Liver (tissue), 9 donors: ENCODE results near the gene ATRX. TPM values are rescaled to one million over a fixed set of nuclear protein-coding genes. Genes with fewer than 3 reads are reported as not detected.

Source experiments
- DNase-seq: peaks from one replicate; pipeline ENCODE4 v3.0.0-alpha.2; 2017; ENCODE audit warnings: low spot score
- H3K27ac ChIP-seq, 2 donors: one replicate each; pipeline ENCODE4 v1.7.0; 2013; ENCODE audit warnings: inconsistent platforms in 2 of 2, low read length in 2 of 2, control low read depth in 1 of 2, low read depth in 1 of 2, mild to moderate bottlenecking in 1 of 2
- H3K27me3 ChIP-seq, 4 donors: one replicate each; pipeline versions ENCODE4 v1.6.1 to v1.7.0; 2013; ENCODE audit warnings: low read length in 3 of 4, inconsistent platforms in 1 of 4, mild to moderate bottlenecking in 1 of 4, moderate library complexity in 1 of 4; ENCODE audit not compliant: control insufficient read depth in 4 of 4, insufficient read depth in 4 of 4
- H3K36me3 ChIP-seq, 4 donors: one replicate each; pipeline versions ENCODE4 v1.6.1 to v1.7.0; 2013; ENCODE audit warnings: low read length in 3 of 4, mild to moderate bottlenecking in 3 of 4, low read depth in 1 of 4, moderate library complexity in 1 of 4; ENCODE audit not compliant: control insufficient read depth in 4 of 4, insufficient read depth in 3 of 4
- H3K4me1 ChIP-seq, 4 donors: one replicate each; pipeline versions ENCODE4 v1.6.1 to v1.7.0; 2013; ENCODE audit warnings: low read length in 3 of 4, mild to moderate bottlenecking in 3 of 4, moderate library complexity in 1 of 4; ENCODE audit not compliant: control insufficient read depth in 4 of 4, insufficient read depth in 4 of 4
- H3K4me3 ChIP-seq, 3 donors: one replicate each; pipeline versions ENCODE4 v1.6.1 to v1.7.0; 2013; ENCODE audit warnings: low read length in 3 of 3, control low read depth in 1 of 3, low read depth in 1 of 3, mild to moderate bottlenecking in 1 of 3
- H3K9ac ChIP-seq, 2 donors: one replicate each; pipeline ENCODE4 v1.7.0; 2013; ENCODE audit warnings: low read length in 2 of 2, mild to moderate bottlenecking in 2 of 2, moderate library complexity in 2 of 2, control low read depth in 1 of 2, low read depth in 1 of 2
- H3K9me3 ChIP-seq, 4 donors: one replicate each; pipeline versions ENCODE4 v1.6.1 to v1.7.0; 2013; ENCODE audit warnings: low read length in 3 of 4; ENCODE audit not compliant: control insufficient read depth in 4 of 4
- EGR1 ChIP-seq, 2 donors: IDR thresholded peaks; 2 replicates each; pipeline ENCODE4 v1.6.1; 2016 to 2018; ENCODE audit warnings: antibody characterized with exemption in 2 of 2, low read depth in 2 of 2
- FOXA1 ChIP-seq: IDR thresholded peaks from 2 replicates; pipeline ENCODE4 v1.6.1; 2016; ENCODE audit warnings: antibody characterized with exemption
- GABPA ChIP-seq, 2 donors: IDR thresholded peaks in 1 of 2; conservative IDR thresholded peaks in 1 of 2; 2 replicates each; pipeline ENCODE4 v1.6.1; 2016; ENCODE audit warnings: antibody characterized with exemption in 2 of 2, mild to moderate bottlenecking in 1 of 2, moderate library complexity in 1 of 2
- HNF4A ChIP-seq, 2 donors: conservative IDR thresholded peaks; 2 replicates each; pipeline ENCODE4 v1.6.1; 2016; ENCODE audit warnings: antibody characterized with exemption in 2 of 2, mild to moderate bottlenecking in 2 of 2
- HNF4G ChIP-seq: IDR thresholded peaks from 2 replicates; pipeline ENCODE4 v1.6.1; 2016; ENCODE audit warnings: antibody characterized with exemption
- JUND ChIP-seq, 2 donors: IDR thresholded peaks; 2 replicates each; pipeline ENCODE4 v1.6.1; 2016; ENCODE audit warnings: antibody characterized with exemption in 2 of 2
- NR2F2 ChIP-seq: IDR thresholded peaks from 2 replicates; pipeline ENCODE4 v1.6.1; 2016; ENCODE audit warnings: antibody characterized with exemption
- RAD21 ChIP-seq, 2 donors: IDR thresholded peaks; 2 replicates each; pipeline ENCODE4 v1.6.1; 2016; ENCODE audit warnings: antibody characterized with exemption in 2 of 2, mild to moderate bottlenecking in 2 of 2
- RXRA ChIP-seq, 2 donors: IDR thresholded peaks; 2 replicates each; pipeline ENCODE4 v1.6.1; 2017 to 2018; ENCODE audit warnings: antibody characterized with exemption in 2 of 2, mild to moderate bottlenecking in 1 of 2
- SP1 ChIP-seq: IDR thresholded peaks from 2 replicates; pipeline ENCODE4 v1.6.1; 2018; ENCODE audit warnings: antibody characterized with exemption, mild to moderate bottlenecking
- YY1 ChIP-seq: IDR thresholded peaks from 2 replicates; pipeline ENCODE4 v1.6.1; 2016; ENCODE audit warnings: antibody characterized with exemption, mild to moderate bottlenecking
- ZBTB33 ChIP-seq: IDR thresholded peaks from 2 replicates; pipeline ENCODE4 v1.6.1; 2016; ENCODE audit warnings: antibody characterized with exemption
- WGBS: extraction: QIAGEN DNeasy Blood & Tissue Kit; methylation state at CpG from one replicate; pipeline ENCODE4 v1.1.7; 2013; 5-methylcytosine and 5-hydroxymethylcytosine counted together
- polyA plus RNA-seq, 2 donors: library from polyadenylated mRNA; stranded (reverse) in 1 of 2; unstranded in 1 of 2; fragments of 200-250 nt in 1 of 2; fragments of >200 nt in 1 of 2; fragmentation: Nextera tagmentation in 1 of 2; extraction: Ambion mirVana in 1 of 2; gene quantifications; one replicate each; pipeline versions ENCODE4 v1.2.1 to v1.2.3, GENCODE V29; 2013 to 2015
- total RNA-seq, 2 donors: library from RNA; depleted of rRNA; stranded (reverse); fragments of >200 nt; gene quantifications; one replicate each; pipeline ENCODE4 v1.2.3, GENCODE V29; 2014
- TF ChIP-seq, protein P1 (sequence below): IDR thresholded peaks from 2 replicates; pipeline ENCODE4 v1.6.1; 2016; ENCODE audit warnings: antibody characterized with exemption
- TF ChIP-seq, protein P2 (sequence below): IDR thresholded peaks from 2 replicates; pipeline ENCODE4 v1.6.1; 2016; ENCODE audit warnings: antibody characterized with exemption, mild to moderate bottlenecking
- TF ChIP-seq, protein P3 (sequence below): fragments of 150-350 bp; IDR thresholded peaks from 2 replicates; pipeline ENCODE4 v1.5.1; 2017; ENCODE audit warnings: improper control_type of control experiment, low read depth, low read length; ENCODE audit not compliant: missing input control
- TF ChIP-seq, protein P4 (sequence below): IDR thresholded peaks from 2 replicates; pipeline ENCODE4 v1.6.1; 2016; ENCODE audit warnings: antibody characterized with exemption
- donor health status: healthy.
- donor health status: healthy.
- donor health status: healthy.
- donor health status: healthy.
- donor health status: healthy.

The ATRX gene
- total and polyA plus RNA-seq, 4 donors = 4.6 to 38.5 (median 32.0) TPM

DNA sequence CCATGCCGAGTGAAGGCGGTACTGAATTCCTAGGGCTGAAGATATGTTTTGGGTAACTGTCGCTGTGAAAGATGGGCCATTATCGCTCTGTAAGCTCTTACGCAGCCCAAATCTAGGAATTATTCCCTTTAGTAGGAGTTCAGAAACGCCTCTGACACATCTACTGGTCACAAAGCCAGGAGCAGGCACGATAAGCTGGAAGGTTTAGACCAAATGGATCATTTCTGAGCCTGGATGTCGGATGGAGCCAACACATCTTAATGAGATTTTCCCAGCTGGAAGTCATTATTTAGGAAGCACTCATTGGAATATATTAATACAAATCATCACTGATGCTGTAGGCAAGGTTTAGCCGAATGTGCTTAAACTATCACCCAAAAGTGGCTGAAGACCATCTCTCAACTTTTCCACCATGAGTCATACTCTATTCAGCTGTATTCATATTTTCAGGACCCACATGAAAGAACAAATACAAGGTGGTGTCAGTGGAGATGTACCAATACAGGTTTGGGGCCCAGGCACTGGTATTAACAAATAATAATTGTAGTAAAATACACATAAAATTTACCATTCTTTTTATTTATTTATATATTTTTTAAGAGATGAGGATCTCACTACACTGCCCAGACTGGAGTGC lies 34.2 kb upstream of the ATRX start:
- H3K9ac ChIP-seq = no peak overlapping the region
- H3K9me3 ChIP-seq = no peaks in the 10 kb centered on the region
- no peaks in the 10 kb centered on the region for H3K27me3 ChIP-seq
- no peak for DNase-seq
- peaks cover 0 to 4% (median 3%) of the 10 kb centered on the region in 4 donors for H3K36me3 ChIP-seq
- WGBS = 91% methylated on average over 9 of the region's 9 CpGs
- no peak overlapping the region for H3K4me3 ChIP-seq
- H3K27ac ChIP-seq = no peak overlapping the region
- no peak for TF ChIP-seq GABPA (IDR thresholded peaks at IDR 0.05 in 1 of 2, conservative IDR thresholded peaks at IDR 0.05 in 1 of 2)
- no peak for TF ChIP-seq JUND (IDR thresholded peaks at IDR 0.05)
- no peak for TF ChIP-seq HNF4G
- TF ChIP-seq FOXA1 = no peak
- TF ChIP-seq, protein P1, sequence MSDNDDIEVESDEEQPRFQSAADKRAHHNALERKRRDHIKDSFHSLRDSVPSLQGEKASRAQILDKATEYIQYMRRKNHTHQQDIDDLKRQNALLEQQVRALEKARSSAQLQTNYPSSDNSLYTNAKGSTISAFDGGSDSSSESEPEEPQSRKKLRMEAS = no peak
- TF ChIP-seq RAD21 (IDR thresholded peaks at IDR 0.05) = no peak
- no peak for TF ChIP-seq RXRA (IDR thresholded peaks at IDR 0.05)
- no peak for TF ChIP-seq YY1
- TF ChIP-seq EGR1 (IDR thresholded peaks at IDR 0.05; ENCODE audit: low read depth in 2 of 2) = no peak
- no peak for TF ChIP-seq NR2F2
- TF ChIP-seq, protein P2, sequence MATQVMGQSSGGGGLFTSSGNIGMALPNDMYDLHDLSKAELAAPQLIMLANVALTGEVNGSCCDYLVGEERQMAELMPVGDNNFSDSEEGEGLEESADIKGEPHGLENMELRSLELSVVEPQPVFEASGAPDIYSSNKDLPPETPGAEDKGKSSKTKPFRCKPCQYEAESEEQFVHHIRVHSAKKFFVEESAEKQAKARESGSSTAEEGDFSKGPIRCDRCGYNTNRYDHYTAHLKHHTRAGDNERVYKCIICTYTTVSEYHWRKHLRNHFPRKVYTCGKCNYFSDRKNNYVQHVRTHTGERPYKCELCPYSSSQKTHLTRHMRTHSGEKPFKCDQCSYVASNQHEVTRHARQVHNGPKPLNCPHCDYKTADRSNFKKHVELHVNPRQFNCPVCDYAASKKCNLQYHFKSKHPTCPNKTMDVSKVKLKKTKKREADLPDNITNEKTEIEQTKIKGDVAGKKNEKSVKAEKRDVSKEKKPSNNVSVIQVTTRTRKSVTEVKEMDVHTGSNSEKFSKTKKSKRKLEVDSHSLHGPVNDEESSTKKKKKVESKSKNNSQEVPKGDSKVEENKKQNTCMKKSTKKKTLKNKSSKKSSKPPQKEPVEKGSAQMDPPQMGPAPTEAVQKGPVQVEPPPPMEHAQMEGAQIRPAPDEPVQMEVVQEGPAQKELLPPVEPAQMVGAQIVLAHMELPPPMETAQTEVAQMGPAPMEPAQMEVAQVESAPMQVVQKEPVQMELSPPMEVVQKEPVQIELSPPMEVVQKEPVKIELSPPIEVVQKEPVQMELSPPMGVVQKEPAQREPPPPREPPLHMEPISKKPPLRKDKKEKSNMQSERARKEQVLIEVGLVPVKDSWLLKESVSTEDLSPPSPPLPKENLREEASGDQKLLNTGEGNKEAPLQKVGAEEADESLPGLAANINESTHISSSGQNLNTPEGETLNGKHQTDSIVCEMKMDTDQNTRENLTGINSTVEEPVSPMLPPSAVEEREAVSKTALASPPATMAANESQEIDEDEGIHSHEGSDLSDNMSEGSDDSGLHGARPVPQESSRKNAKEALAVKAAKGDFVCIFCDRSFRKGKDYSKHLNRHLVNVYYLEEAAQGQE = no peak
- TF ChIP-seq SP1 = no peak
- TF ChIP-seq ZBTB33 = no peak
- no peak for TF ChIP-seq HNF4A (conservative IDR thresholded peaks at IDR 0.05)
- TF ChIP-seq, protein P3, sequence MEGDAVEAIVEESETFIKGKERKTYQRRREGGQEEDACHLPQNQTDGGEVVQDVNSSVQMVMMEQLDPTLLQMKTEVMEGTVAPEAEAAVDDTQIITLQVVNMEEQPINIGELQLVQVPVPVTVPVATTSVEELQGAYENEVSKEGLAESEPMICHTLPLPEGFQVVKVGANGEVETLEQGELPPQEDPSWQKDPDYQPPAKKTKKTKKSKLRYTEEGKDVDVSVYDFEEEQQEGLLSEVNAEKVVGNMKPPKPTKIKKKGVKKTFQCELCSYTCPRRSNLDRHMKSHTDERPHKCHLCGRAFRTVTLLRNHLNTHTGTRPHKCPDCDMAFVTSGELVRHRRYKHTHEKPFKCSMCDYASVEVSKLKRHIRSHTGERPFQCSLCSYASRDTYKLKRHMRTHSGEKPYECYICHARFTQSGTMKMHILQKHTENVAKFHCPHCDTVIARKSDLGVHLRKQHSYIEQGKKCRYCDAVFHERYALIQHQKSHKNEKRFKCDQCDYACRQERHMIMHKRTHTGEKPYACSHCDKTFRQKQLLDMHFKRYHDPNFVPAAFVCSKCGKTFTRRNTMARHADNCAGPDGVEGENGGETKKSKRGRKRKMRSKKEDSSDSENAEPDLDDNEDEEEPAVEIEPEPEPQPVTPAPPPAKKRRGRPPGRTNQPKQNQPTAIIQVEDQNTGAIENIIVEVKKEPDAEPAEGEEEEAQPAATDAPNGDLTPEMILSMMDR = no peak
- TF ChIP-seq, protein P4, sequence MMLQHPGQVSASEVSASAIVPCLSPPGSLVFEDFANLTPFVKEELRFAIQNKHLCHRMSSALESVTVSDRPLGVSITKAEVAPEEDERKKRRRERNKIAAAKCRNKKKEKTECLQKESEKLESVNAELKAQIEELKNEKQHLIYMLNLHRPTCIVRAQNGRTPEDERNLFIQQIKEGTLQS = no peak
- H3K4me1 ChIP-seq = no peaks in the 10 kb centered on the region
